ENCODE data around the gene RIMS3. TPM values are rescaled to one million over a fixed set of nuclear protein-coding genes. Genes with fewer than 3 reads are reported as not detected.

The RIMS3 gene
- total RNA-seq, 1 donor from 2014 or later: 12.9 TPM

DNA sequence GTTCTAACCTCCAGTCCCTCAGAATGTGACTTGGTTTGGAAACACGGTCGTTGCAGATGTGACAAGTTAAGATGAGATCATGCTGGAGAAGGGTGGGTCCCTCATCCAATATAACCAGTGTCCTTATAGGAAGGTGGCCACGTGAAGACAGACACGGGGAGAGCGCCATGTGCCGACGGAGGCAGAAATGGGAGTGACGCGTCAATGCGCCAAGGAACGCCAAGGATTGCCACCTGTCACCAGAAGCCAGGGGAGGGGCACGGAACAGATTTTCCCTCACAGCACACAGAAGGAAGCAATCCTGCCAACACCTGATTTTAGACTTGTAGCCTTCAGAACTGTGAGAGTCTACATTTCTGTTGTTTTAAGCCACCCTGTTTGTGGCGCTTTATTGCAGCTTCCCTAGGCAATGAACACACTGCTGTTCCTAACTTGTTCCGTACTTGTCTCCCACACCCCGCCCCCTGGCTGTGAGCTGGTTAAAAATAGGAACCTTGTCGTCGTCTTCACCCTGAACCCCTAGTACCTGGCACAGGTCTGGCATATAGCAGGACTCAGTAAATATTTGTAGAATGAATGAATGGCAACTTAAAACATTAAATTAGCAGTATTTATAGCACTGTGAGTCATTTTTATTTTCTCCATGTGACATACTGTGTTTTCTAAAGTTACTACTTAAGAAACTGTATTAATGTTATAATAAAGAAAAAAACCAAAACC is 14.2 kb downstream of the RIMS3 start:
- Mint-ChIP-seq H3K27me3 (ENCODE audit: low read depth) (peaks cover 5% of the 10 kb centered on the region), H3K4me1 (peaks cover 13% of the 10 kb centered on the region), H3K9me3 (no peaks in the 10 kb centered on the region), H3K36me3 (no peaks in the 10 kb centered on the region), H3K27ac (no peak overlapping the region), H3K4me3 (no peak overlapping the region)
- TF ChIP-seq, protein P1, sequence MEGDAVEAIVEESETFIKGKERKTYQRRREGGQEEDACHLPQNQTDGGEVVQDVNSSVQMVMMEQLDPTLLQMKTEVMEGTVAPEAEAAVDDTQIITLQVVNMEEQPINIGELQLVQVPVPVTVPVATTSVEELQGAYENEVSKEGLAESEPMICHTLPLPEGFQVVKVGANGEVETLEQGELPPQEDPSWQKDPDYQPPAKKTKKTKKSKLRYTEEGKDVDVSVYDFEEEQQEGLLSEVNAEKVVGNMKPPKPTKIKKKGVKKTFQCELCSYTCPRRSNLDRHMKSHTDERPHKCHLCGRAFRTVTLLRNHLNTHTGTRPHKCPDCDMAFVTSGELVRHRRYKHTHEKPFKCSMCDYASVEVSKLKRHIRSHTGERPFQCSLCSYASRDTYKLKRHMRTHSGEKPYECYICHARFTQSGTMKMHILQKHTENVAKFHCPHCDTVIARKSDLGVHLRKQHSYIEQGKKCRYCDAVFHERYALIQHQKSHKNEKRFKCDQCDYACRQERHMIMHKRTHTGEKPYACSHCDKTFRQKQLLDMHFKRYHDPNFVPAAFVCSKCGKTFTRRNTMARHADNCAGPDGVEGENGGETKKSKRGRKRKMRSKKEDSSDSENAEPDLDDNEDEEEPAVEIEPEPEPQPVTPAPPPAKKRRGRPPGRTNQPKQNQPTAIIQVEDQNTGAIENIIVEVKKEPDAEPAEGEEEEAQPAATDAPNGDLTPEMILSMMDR (IDR thresholded peaks at IDR 0.05; ENCODE audit: unreplicated experiment): no peak
- no peak for DNase-seq (ENCODE audit: low spot score in 2 of 2, unreplicated experiment in 2 of 2)

DNA sequence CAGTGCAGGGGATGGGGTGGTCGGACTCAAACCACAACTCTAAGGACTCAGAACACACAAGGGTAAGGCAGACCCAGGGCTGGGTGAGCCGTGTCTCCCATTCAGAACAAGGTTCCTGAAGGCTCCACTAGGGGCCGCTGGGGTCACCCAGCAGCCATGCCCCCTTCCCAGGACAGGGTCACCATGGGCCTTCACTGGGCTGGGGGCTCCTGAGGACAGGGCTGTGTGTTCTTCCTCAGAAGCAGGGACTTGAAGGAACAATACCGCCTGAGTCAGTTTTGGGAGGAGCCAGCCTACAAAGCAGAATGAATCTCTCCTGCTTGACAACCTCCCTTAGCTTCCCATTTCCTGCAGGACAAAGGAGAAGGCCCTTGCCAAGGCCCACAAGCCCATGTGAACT is 15.4 kb downstream of the RIMS3 start:
- Mint-ChIP-seq H3K27me3 (ENCODE audit: low read depth) (peaks cover 5% of the 10 kb centered on the region), H3K4me3 (no peak overlapping the region), H3K36me3 (no peaks in the 10 kb centered on the region), H3K4me1 (peaks cover 13% of the 10 kb centered on the region), H3K27ac (no peak overlapping the region), H3K9me3 (no peaks in the 10 kb centered on the region)
- no peak for DNase-seq (ENCODE audit: low spot score in 2 of 2, unreplicated experiment in 2 of 2)
- TF ChIP-seq, protein P1 (IDR thresholded peaks at IDR 0.05; ENCODE audit: unreplicated experiment): no peak

GRCh38 chr1:40649592-40649930 is 15.9 kb downstream of the RIMS3 start:
- no peak for DNase-seq (ENCODE audit: low spot score in 2 of 2, unreplicated experiment in 2 of 2)
- peaks cover 4% of the 10 kb centered on the region for H3K27me3 Mint-ChIP-seq (ENCODE audit: low read depth)
- no peak overlapping the region for H3K27ac Mint-ChIP-seq
- TF ChIP-seq, protein P1 (IDR thresholded peaks at IDR 0.05; ENCODE audit: unreplicated experiment): no peak
- H3K36me3 Mint-ChIP-seq: no peaks in the 10 kb centered on the region
- no peaks in the 10 kb centered on the region for H3K9me3 Mint-ChIP-seq
- H3K4me3 Mint-ChIP-seq: no peak overlapping the region
- peaks cover 10% of the 10 kb centered on the region for H3K4me1 Mint-ChIP-seq

DNA sequence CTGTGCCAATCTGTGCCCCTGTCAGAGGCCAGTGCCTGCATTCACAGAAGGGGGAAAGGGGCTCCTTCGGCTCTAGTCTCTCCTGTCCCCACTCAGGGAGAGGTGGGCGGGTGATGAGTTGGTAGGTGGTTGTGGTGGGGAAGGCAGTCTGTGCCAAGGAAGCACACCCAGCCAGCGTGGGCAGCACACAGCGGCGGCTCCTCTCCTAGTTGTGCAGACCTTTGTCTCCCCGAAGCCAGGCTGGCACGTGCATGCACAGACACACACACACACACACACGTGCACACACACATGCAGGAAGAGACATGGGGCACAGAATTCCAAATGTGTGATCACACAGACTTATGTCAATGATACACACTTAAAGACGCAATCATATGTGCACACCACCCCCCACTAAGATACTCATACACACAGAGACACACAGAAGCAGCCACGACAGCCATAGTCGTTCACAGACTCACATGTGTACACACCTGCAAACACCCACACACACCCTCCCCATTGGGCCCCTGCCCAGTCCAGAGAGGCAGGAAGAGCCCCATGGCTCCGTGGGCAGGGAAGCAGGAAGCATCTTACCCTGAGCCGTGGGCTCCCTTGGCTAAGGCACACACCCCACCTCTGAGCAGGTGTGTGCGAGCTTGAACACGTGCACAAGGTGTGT is 16.4 kb downstream of the RIMS3 start:
- H3K9me3 Mint-ChIP-seq: no peaks in the 10 kb centered on the region
- no peak overlapping the region for H3K4me3 Mint-ChIP-seq
- H3K27ac Mint-ChIP-seq: no peak overlapping the region
- no peak for DNase-seq (ENCODE audit: low spot score in 2 of 2, unreplicated experiment in 2 of 2)
- H3K4me1 Mint-ChIP-seq: peaks cover 6% of the 10 kb centered on the region
- H3K36me3 Mint-ChIP-seq: no peaks in the 10 kb centered on the region
- H3K27me3 Mint-ChIP-seq (ENCODE audit: low read depth): no peaks in the 10 kb centered on the region
- TF ChIP-seq, protein P1 (IDR thresholded peaks at IDR 0.05; ENCODE audit: unreplicated experiment): no peak

DNA sequence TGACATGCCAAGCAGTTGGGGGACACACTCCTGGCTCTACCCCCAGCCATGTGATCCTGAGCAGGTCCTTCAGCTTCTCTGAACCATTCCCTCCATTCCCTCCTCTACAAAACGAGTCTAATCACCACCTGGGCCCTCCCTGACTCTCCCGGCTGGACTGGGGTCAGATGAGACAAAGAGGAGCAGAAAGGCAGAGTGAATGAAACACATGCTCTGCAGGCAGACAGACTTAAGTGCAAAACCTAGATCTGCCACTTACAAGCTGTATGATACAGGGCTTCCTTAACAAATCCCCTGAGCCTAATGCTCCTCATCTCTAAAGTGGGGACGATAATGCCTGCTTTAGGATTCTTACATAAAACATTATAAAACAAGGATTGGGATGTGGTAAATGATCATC is 17.3 kb downstream of the RIMS3 start:
- no peaks in the 10 kb centered on the region for H3K9me3 Mint-ChIP-seq
- no peaks in the 10 kb centered on the region for H3K27me3 Mint-ChIP-seq (ENCODE audit: low read depth)
- H3K4me3 Mint-ChIP-seq: no peak overlapping the region
- no peak for DNase-seq (ENCODE audit: low spot score in 2 of 2, unreplicated experiment in 2 of 2)
- no peak overlapping the region for H3K27ac Mint-ChIP-seq
- TF ChIP-seq, protein P1 (IDR thresholded peaks at IDR 0.05; ENCODE audit: unreplicated experiment): no peak
- peaks cover 6% of the 10 kb centered on the region for H3K4me1 Mint-ChIP-seq
- H3K36me3 Mint-ChIP-seq: no peaks in the 10 kb centered on the region

Data from mesothelial cell of epicardium (in vitro differentiated cells).